Testis (tissue), 2 donors: ENCODE data around the gene MCRS1.

ENCODE experiments used
- CTCF ChIP-seq, 3 experiments: fragments of 450-650 bp in 2 of 3; fragments of 200-600 bp in 1 of 3; sonication (generic) in 1 of 3; IDR thresholded peaks; one replicate each; pipeline ENCODE4 v1.5.1; 2016 to 2019; ENCODE audit warnings: antibody characterized with exemption in 3 of 3, mild to moderate bottlenecking in 2 of 3, moderate library complexity in 1 of 3
- POLR2A ChIP-seq: fragments of 450-650 bp; IDR thresholded peaks from one replicate; pipeline ENCODE4 v1.6.1; 2017; ENCODE audit warnings: antibody characterized with exemption, mild to moderate bottlenecking, moderate library complexity

GRCh38 chr12:49533331-49533730 is 34.6 kb downstream of the MCRS1 start:
- TF ChIP-seq CTCF (IDR thresholded peaks at IDR 0.05) (no peak), POLR2A (no peak)
